ENCODE data around the gene PEAK1.

DNA sequence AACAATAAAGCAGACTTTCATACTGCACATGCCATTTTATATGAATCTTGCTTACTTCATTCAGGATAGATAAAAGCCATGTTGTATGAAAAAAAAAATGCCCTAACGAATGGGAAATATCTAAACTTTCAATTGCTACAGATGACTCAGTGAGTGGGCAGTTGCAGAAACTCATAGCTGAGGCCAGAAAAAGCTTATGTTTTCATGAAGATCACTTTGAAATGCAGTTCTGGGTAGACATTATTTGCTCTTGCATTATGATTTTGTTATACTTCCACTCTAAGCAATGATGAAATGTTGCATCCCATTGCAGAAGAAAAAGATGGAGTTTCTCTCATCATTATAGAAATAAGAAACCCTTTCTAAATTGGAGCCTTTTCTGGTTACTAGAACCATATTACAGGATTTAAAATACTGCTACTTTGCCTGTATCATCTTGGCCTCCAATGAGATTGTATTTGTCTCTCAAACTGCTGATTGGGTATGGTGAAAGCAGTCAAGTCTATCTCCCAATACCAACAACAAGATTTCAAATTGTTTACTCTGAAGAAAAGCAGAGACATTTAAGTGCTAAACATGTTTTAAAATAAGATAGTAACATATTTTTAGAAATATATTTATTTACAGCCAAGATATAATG is 17.0 kb downstream of the PEAK1 start:
- TF ChIP-seq GATA3 (IDR thresholded peaks at IDR 0.05; ENCODE audit: low read depth, low read length) (no peak), GATA2 (IDR thresholded peaks at IDR 0.05; ENCODE audit: low read depth, low read length) (no peak)

Data from SH-SY5Y (cell line).